GM18508 (cell line): ENCODE results near the gene CCSER1.
A peak's percentile ranks its signal among the peaks of the same experiment; 100 is the strongest.

Experiments used
- ATAC-seq: cut with Tn5 transposase; IDR thresholded peaks from one replicate; pipeline ENCODE4 v1.9.1; 2021; ENCODE audit warnings: moderate number of reproducible peaks; ENCODE audit not compliant: insufficient read depth, unreplicated experiment

CCSER1 gene

GRCh38 chr4:90994851-90995574 lies 867.8 kb downstream of the CCSER1 start:
- no peak for ATAC-seq

GRCh38 chr4:90995996-90996395 lies 868.8 kb downstream of the CCSER1 start:
- no peak for ATAC-seq

GRCh38 chr4:90996813-90997212 lies 869.6 kb downstream of the CCSER1 start:
- ATAC-seq, result peak; percentile 56

- no peak for ATAC-seq
These were observed 888.7 kb downstream of the CCSER1 start for GRCh38 chr4:91015861-91016260.

DNA sequence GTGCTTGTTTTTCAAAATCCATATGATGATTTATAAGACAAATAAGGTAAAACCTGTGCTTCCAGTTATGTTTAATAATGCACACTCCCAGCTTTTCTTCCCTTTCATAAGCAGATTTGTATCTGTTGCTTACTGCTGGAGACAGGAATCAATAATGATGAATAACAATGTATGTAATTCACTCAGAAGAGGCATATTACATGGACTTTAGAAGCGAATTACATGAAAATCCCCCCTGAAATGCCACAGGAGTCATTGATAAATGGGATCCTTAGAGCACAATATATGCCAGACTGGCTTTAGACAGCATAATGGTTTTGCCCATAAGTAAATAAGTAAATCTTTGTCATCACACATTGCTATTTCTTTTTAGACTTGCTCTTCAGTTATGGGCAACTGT lies 892.3 kb downstream of the CCSER1 start:
- no peak for ATAC-seq

DNA sequence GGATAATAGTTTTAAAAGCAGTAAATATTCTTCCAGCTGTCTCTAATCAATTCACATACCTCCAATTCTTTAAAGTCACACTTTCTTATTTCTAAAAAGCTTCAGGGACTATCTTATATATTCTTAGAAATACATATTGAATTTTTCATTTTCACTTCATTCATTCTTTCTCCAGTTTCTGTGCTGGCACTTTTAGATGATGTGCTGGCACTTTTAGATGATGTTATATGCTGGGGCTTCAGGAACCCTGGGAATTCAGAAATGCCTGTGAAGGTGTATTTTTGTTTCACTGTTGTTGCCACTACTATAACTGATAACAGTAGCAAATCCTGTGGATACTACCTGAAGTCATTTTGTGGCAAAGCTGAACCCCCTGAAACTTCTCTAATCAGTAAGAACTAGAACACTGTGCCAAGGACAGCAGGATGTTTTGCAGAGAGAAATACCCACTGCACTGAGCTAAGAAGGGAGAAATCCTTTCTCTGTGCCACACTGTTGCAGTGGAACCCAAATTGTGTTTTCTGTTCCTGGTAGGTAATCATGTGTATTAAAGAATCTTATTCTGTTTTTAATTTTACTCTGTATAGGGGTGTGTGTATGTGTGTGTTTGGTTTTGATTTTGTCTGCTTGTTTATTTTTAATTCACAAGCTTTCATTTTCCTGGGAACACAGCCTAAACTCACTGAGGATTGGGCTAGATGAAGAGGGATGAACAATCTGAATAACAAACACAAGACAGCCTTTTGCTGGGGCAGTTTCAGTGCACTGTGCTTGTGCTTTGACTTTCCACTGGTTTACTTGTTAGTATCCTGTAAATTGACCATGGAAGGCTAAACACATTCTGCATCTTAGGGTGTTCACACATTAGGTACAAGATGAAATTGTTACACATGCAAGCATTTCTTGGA lies 898.3 kb downstream of the CCSER1 start:
- ATAC-seq, result no peak

- no peak for ATAC-seq
These were observed 901.0 kb downstream of the CCSER1 start for GRCh38 chr4:91028228-91028627.

GRCh38 chr4:91031761-91032160 lies 904.6 kb downstream of the CCSER1 start:
- ATAC-seq, result no peak

GRCh38 chr4:91032725-91033445 lies 905.7 kb downstream of the CCSER1 start:
- ATAC-seq, result no peak

DNA sequence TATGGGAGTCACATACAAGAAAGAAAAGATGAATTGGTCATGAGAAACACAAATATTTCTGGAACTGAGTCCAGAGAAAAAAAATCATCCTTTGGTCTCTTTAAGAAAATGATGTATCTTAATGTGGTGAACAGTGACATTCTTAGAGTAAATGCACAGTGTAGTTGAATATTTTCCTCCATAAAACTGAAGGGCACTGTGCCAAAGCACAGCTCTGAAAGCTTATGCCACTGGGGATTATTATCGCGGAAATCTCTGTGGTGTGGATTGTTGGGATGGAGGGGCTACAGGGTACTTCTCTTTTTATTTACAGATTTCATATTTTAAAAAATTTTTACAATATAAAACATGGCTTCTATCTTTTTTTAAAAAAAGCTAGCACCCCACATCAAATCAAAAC lies 908.1 kb downstream of the CCSER1 start:
- ATAC-seq, result no peak

GRCh38 chr4:91037951-91038350 lies 910.8 kb downstream of the CCSER1 start:
- no peak for ATAC-seq

GRCh38 chr4:91057871-91058270 lies 930.7 kb downstream of the CCSER1 start:
- no peak for ATAC-seq

DNA sequence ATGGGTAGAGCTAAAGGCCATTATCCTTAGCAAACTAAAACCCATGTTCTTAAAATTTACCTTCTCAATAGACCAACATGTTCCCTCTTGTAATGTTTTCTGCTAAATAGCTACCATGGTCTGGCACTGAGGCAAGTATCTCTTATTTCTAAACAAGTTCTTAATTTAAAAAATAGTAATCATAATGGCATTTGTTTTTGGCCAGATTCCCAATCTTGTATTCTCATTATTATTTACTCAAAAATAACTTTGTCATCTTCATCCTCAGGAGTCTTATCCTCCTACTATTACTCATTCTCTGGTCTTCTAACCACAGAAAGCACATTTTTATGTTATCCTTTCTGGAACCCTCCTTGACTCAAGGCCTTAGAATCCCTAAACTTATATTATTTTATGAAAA lies 931.2 kb downstream of the CCSER1 start:
- no peak for ATAC-seq

DNA sequence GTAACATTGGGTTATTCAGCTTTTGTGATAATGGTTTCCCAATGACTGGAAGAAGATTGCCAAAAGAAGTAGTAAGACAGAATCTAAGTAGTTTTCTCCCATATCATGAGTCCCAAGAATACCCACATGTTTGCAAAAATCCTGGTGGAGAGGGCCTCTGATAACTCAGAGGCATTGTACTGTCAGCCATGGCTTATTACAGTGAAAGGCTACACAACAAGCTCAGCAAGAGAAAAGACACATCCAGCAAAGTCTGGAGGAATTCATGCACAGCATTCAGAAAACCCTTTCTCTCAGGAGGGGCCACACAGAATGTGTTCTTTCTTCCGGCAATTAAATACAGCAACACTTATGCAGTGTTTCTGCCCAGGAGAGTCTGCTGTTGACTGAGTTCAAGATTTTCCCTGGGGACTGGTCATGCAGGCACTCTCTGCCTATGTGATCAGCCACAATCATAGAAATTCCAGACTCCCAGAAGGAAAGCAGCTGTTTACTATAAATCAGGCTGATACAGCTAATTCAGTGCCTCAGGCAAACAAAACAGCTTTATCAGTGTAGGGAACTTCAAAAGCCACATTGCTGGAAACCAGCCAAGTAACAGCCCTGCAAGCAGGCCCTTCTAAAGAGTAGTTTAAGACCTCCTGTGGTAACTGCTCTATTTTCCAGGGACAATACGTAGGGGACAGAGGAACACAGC lies 937.1 kb downstream of the CCSER1 start:
- ATAC-seq, result no peak

DNA sequence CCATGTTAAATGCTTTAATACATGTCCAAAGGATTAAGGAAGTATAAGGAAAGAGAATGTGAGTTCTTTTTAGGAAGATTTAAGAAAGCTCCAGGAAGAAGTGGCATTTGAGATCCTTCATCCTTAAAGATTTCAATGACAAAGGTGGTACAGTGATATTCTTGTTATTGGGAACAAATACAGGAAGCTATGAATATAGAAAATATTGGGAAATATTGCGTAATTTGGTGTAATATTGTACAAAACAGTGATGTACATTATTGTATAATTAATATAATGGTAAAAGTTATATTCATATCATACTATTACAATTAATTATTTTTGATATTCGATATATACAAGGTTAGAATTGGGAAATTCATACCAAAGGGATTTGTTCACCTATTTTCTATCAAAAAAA lies 937.9 kb downstream of the CCSER1 start:
- no peak for ATAC-seq

DNA sequence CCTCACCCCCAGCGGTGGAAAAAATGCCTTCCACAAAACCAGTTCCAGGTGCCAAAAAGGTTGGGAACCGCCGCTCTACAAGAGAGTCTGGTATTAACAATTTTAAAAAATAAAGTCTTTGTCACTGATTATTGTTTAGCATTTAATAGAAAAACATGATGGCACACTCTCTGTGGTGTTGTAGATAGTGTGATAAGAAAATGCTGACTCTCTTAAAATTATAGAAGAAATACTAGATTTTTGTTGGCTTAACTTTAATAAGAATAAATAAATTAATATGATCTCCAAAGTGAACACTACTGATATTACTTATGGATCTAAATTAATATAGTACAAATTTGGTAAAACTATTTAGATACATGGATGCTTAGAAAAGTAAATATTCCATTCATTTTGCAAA lies 943.5 kb downstream of the CCSER1 start:
- ATAC-seq, result no peak

GRCh38 chr4:91076147-91076546 lies 949.0 kb downstream of the CCSER1 start:
- ATAC-seq, result no peak

DNA sequence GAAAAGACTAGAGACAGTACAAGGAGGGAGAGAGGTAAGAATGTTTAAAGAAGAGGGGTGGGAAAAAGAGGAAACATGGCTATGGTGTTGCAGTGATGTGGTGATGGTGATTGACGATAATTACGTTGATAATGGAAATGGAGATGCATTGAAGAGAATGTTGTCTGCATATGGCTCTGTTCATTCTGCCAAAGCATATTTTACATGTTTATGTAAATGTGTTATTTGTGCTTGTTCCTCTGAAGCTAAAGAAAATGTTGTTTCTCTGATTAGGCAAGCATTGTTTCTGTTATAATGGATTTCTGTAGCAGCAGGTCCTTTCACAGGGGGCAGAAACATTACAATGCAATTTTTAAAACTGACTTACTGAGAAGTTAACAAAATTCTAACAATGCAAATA lies 958.8 kb downstream of the CCSER1 start:
- no peak for ATAC-seq

GRCh38 chr4:91087743-91088142 lies 960.5 kb downstream of the CCSER1 start:
- no peak for ATAC-seq

GRCh38 chr4:91089178-91089577 lies 962.0 kb downstream of the CCSER1 start:
- no peak for ATAC-seq
